Midbrain (tissue), 1 donor: Measurements from ENCODE around the gene ID3.

Source experiments
- DNase-seq: peaks from one replicate; lab custom pipeline; 2025; lab: John Stamatoyannopoulos, UW

The ID3 gene

GRCh38 chr1:23525558-23526250 lies 33.6 kb downstream of the ID3 start:
- no peak for DNase-seq

DNA sequence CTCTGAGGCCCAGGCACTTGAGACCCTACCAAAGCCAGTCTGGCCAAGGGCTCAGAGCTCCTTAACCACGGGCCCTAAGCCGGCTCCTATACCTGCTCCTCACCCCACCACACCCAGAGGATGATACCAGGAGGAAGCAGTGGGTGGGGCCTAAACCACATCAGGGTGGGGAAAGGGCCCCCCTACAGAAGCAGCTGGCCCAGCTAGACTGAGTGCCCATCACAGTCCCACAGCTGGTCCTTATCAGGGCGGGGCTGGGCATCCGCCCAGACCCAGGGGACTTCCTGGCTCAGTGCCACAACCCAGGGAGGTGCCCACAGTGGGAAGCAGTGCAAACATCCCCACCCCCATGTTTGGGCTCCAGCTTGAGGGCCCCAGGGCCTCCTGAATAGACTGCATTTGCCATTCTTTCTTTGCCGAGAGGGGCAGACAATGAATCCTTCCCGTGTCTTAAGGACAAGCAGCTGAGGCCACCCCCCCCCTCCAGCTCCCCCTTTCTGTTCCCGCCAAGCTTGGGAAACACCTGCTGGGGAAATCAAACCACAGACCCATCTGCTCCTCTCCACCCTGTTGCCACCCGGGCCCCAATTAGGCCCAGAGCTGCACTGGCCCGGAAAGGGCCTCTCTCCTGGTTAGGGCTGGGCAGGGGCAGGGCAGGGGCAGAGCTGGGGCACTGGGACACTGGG lies 34.4 kb downstream of the ID3 start:
- no peak for DNase-seq

- no peak for DNase-seq
These were observed 35.1 kb downstream of the ID3 start for GRCh38 chr1:23524163-23524562.

- DNase-seq = no peak
These were observed 36.9 kb downstream of the ID3 start for GRCh38 chr1:23522244-23522982.

- no peak for DNase-seq
These were observed 37.7 kb downstream of the ID3 start for GRCh38 chr1:23521588-23521987.

- DNase-seq = no peak
These were observed 41.7 kb downstream of the ID3 start for GRCh38 chr1:23517581-23517980.

DNA sequence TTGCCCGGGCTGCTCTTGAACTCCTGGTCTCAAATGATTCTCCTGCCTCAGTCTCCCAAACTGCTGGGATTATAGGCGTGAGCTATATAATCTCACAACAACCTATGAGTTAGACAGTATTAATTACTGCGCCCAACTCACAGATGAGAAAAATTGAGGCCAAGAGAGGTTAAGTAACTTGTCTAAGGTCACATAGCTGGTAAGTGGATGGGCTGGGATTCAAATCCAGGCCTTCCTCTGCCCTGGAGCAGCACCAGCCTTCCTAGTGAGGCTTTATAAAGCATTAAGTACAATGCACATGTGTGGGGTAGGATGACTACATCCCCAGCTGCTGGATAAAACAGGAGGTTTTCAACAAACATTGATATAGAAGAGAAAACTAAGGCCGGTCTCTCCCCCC lies 43.4 kb downstream of the ID3 start:
- DNase-seq = no peak

- DNase-seq = no peak
These were observed 45.1 kb downstream of the ID3 start for GRCh38 chr1:23514111-23514679.

GRCh38 chr1:23509896-23510295 lies 49.4 kb downstream of the ID3 start:
- DNase-seq = no peak
